ENCODE data around the gene WHRN.

The WHRN gene

DNA sequence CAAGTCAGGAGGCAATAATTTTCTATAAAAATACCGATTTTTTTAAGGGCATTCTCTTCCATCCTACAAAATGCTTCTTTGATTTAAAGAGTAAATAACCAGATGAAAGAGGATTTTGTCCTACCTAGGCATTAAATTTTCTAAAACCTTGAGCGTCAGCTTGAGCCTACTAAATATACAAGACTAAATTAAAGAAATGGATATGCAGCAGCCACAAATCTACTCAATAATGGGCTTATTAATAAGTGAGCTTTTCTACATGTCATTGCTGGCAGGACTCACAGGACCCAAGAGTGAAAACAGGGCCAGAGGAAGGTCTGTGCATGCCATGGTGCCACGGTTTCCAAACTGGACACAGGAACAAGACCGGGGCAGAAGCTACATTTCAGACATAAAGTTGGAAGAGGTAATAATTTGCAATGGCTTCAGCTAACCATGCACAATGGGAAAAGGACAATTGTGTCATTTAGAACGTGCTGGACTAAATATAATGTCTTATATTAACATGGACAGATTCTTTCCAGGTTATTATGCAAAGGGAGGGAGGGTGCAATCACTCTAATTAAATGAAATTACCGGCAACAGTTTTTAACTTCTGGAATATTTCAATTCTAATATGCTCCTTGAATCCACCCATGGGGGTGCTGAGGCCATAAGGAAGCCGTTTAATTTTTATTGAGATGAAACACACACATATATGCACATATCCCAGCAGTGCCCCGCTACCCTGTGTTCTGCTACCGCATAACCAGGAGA, 5.2 kb downstream of the WHRN start:
- Histone ChIP-seq H3K4me3 (ENCODE audit: low read depth, low read length) (no peak overlapping the region), H3K27ac (no peak overlapping the region), H2AFZ (no peak overlapping the region)

GRCh38 chr9:114499528-114499927, 5.7 kb downstream of the WHRN start:
- Histone ChIP-seq H3K4me1 (no peaks in the 10 kb centered on the region), H3K27ac (no peak overlapping the region), H2AFZ (no peak overlapping the region), H3K9me3 (ENCODE audit: control insufficient read depth, low read length) (no peaks in the 10 kb centered on the region), H3K36me3 (ENCODE audit: control insufficient read depth, insufficient read depth, low read length) (no peaks in the 10 kb centered on the region), H3K79me2 (peaks cover 3% of the 10 kb centered on the region), H3K27me3 (ENCODE audit: control insufficient read depth, insufficient read depth, low read length) (no peaks in the 10 kb centered on the region), H3K9ac (no peak overlapping the region), H3K4me2 (ENCODE audit: low read length) (no peak overlapping the region), H3K4me3 (ENCODE audit: low read depth, low read length) (no peak overlapping the region)
- TF ChIP-seq CTCF (IDR thresholded peaks at IDR 0.05): no peak

More for the DNA sequence above, 5.2 kb downstream of the WHRN start:
- no peaks in the 10 kb centered on the region for H3K27me3 ChIP-seq (ENCODE audit: control insufficient read depth, insufficient read depth, low read length)
- TF ChIP-seq CTCF (IDR thresholded peaks at IDR 0.05): no peak
- no peaks in the 10 kb centered on the region for H3K9me3 ChIP-seq (ENCODE audit: control insufficient read depth, low read length)
- no peak overlapping the region for H3K4me2 ChIP-seq (ENCODE audit: low read length)
- H3K79me2 ChIP-seq: peaks cover 3% of the 10 kb centered on the region
- H3K4me1 ChIP-seq: no peaks in the 10 kb centered on the region
- H3K9ac ChIP-seq: no peak overlapping the region
- no peaks in the 10 kb centered on the region for H3K36me3 ChIP-seq (ENCODE audit: control insufficient read depth, insufficient read depth, low read length)

DNA sequence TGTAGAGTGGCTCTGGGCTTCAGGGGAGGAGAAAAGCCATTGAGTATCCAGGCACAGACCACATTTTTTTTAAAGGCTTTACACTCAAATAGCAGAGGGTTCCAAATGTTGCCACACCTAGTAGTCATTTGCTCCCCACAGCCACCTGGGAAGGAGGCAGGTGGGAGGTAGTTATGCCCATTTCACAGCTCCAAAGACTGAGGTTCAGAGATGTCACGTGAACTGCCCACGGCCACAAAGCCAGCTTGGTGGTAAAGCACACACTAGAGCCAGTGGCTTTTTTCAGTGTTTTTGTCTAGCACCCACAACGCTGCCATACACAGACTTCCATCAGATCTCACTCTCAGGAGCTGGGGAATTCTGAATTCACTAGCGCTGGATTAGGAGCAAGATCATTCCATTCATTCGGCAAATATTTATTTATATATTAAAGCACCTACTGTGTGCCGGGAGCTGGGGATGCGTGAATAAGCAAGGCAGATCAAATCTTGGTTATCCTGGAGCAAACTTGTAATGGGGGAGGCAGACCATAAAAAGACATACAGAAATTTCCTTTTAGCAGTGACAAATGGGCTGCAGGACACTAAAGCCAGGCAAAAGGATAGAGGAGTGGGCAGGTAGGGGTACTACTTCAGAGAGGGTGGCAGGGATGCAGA, 7.4 kb downstream of the WHRN start:
- no peaks in the 10 kb centered on the region for H3K27me3 ChIP-seq (ENCODE audit: control insufficient read depth, insufficient read depth, low read length)
- no peak overlapping the region for H3K9ac ChIP-seq
- peaks cover 3% of the 10 kb centered on the region for H3K79me2 ChIP-seq
- no peaks in the 10 kb centered on the region for H3K9me3 ChIP-seq (ENCODE audit: control insufficient read depth, low read length)
- no peaks in the 10 kb centered on the region for H3K4me1 ChIP-seq
- TF ChIP-seq CTCF (IDR thresholded peaks at IDR 0.05): no peak
- no peak overlapping the region for H3K4me3 ChIP-seq (ENCODE audit: low read depth, low read length)
- H2AFZ ChIP-seq: no peak overlapping the region
- H3K4me2 ChIP-seq (ENCODE audit: low read length): no peak overlapping the region
- H3K36me3 ChIP-seq (ENCODE audit: control insufficient read depth, insufficient read depth, low read length): no peaks in the 10 kb centered on the region
- H3K27ac ChIP-seq: no peak overlapping the region

- no peak overlapping the region for H3K27ac ChIP-seq
- no peaks in the 10 kb centered on the region for H3K4me1 ChIP-seq
- no peaks in the 10 kb centered on the region for H3K27me3 ChIP-seq (ENCODE audit: control insufficient read depth, insufficient read depth, low read length)
- no peaks in the 10 kb centered on the region for H3K36me3 ChIP-seq (ENCODE audit: control insufficient read depth, insufficient read depth, low read length)
- no peak overlapping the region for H3K4me3 ChIP-seq (ENCODE audit: low read depth, low read length)
- H3K4me2 ChIP-seq (ENCODE audit: low read length): no peak overlapping the region
- no peak overlapping the region for H3K9ac ChIP-seq
- peaks cover 3% of the 10 kb centered on the region for H3K79me2 ChIP-seq
- TF ChIP-seq CTCF (IDR thresholded peaks at IDR 0.05): no peak
- no peaks in the 10 kb centered on the region for H3K9me3 ChIP-seq (ENCODE audit: control insufficient read depth, low read length)
- no peak overlapping the region for H2AFZ ChIP-seq
Observed at GRCh38 chr9:114497236-114497635, 8.0 kb downstream of the WHRN start.

Data from parathyroid adenoma (tissue), 2 donors.